Tongue (tissue), 2 donors: ENCODE measurements around the gene MMAB. TPM values are rescaled to one million over a fixed set of nuclear protein-coding genes. Genes with fewer than 3 reads are reported as not detected.

Experiments used
- DNase-seq: peaks from one replicate; pipeline ENCODE4 v3.0.0-alpha.2; 2015
- total RNA-seq: library from RNA; depleted of rRNA; stranded (reverse); fragments of >200 nt; gene quantifications from one replicate; pipeline ENCODE4 v1.2.3, GENCODE V29; 2014

Gene MMAB
- total RNA-seq, 1 donor from 2014 or later, result 17.2 TPM

- no peak for DNase-seq
Measured at GRCh38 chr12:109504068-109504467, 69.2 kb downstream of the MMAB start.

Other genes starting within 250 kb of the MMAB start
- gene MYO1H, start 225.6 kb downstream of the MMAB start, total RNA-seq, result 0.51 TPM
- 42.6 TPM for gene KCTD10, start 96.2 kb downstream of the MMAB start, total RNA-seq
- gene UBE3B, start 95.9 kb downstream of the MMAB start, total RNA-seq, result 59.7 TPM
- 12.7 TPM for gene MVK, start 290 bp upstream of the MMAB start, total RNA-seq
- gene FAM222A, start 140.3 kb upstream of the MMAB start, total RNA-seq, result 3.1 TPM